ENCODE results near the gene NIN. TPM values are rescaled to one million over a fixed set of nuclear protein-coding genes. Genes with fewer than 3 reads are reported as not detected.

Gene NIN
- total RNA-seq, 1 donor: 40.2 TPM

DNA sequence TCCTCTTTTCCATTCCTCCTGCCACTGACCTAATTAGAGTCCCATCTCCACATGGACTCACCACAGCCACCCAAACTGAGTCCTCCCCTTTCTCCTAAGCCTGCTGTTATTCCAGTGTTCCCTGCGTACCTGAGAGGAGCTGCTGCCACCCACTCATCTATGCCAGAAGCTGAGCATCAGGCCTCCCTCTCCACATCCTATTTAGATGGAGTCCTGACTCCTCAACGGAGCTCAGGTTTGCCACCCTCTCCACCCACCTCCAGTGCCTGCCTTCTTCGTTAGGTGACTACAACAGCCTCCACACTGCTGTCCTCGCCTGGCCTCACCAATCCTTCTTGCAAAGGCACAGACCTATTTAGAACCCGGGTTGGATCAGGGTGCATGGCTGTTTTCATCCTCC, 25.7 kb upstream of the NIN start:
- no peak for DNase-seq (ENCODE audit: insufficient read length, low spot score, missing footprints)
- H3K9me3 ChIP-seq (ENCODE audit: low read depth, low read length): no peaks in the 10 kb centered on the region
- H3K79me2 ChIP-seq (ENCODE audit: insufficient read depth, low read length): no peaks in the 10 kb centered on the region
- no peaks in the 10 kb centered on the region for H3K27me3 ChIP-seq (ENCODE audit: insufficient read depth, low read length)
- no peaks in the 10 kb centered on the region for H3K36me3 ChIP-seq (ENCODE audit: insufficient read depth, low read length)
- TF ChIP-seq, protein P1, sequence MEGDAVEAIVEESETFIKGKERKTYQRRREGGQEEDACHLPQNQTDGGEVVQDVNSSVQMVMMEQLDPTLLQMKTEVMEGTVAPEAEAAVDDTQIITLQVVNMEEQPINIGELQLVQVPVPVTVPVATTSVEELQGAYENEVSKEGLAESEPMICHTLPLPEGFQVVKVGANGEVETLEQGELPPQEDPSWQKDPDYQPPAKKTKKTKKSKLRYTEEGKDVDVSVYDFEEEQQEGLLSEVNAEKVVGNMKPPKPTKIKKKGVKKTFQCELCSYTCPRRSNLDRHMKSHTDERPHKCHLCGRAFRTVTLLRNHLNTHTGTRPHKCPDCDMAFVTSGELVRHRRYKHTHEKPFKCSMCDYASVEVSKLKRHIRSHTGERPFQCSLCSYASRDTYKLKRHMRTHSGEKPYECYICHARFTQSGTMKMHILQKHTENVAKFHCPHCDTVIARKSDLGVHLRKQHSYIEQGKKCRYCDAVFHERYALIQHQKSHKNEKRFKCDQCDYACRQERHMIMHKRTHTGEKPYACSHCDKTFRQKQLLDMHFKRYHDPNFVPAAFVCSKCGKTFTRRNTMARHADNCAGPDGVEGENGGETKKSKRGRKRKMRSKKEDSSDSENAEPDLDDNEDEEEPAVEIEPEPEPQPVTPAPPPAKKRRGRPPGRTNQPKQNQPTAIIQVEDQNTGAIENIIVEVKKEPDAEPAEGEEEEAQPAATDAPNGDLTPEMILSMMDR (IDR thresholded peaks at IDR 0.05; ENCODE audit: extremely low read depth, low read depth, low read length): no peak
- H3K4me3 ChIP-seq (ENCODE audit: insufficient read depth, low read length): no peak overlapping the region
- no peak overlapping the region for H3K27ac ChIP-seq (ENCODE audit: low read depth, low read length)
- H2AFZ ChIP-seq (ENCODE audit: low read length): no peak overlapping the region
- no peaks in the 10 kb centered on the region for H4K20me1 ChIP-seq (ENCODE audit: insufficient read depth, low read length)
- peaks cover 7% of the 10 kb centered on the region for H3K4me1 ChIP-seq (ENCODE audit: insufficient read depth, low read length)
- no peak overlapping the region for H3K4me2 ChIP-seq (ENCODE audit: insufficient read depth, low read length)

DNA sequence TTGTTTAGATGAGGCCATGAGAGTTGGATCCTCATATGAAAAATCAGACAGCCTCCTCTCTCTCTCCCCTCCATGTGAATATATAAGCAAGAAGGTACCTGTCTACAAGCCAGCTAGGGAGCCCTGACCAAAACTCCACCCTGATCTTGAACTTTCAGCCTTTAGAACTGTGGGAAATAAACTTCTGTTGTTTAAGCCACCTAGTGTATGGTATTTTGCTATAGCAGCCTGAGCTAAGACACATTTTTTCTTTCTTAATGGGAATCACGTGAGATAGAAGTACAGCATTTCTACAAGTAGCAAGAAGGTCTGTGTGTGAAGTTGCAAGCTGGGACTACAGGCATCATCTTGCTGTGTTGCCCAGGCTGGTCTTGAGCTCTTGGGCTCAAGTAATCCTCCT, 24.6 kb upstream of the NIN start:
- no peak overlapping the region for H2AFZ ChIP-seq (ENCODE audit: low read length)

DNA sequence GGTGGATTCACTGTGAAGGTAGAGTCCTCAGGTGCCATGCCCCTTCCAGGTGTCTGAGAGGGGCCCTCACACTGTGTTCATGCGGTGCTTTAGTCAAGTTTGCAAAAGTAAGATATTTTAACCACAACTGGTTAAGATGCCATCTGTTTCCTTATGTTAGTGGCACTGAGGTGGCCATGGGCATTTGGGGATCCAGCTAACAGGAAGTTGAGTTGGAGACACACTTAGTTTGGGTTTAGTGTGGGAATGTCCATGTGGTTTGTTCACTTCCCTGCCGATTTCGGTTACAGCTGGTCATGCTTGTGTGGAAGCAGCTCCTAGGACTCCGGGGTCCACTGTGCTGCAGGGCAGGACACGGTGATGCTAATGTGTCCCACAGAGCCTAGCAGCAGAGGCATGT, 23.6 kb upstream of the NIN start:
- H3K4me3 ChIP-seq (ENCODE audit: insufficient read depth, low read length): no peak overlapping the region
- no peak overlapping the region for H2AFZ ChIP-seq (ENCODE audit: low read length)
- no peaks in the 10 kb centered on the region for H3K36me3 ChIP-seq (ENCODE audit: insufficient read depth, low read length)
- TF ChIP-seq, protein P1 (IDR thresholded peaks at IDR 0.05; ENCODE audit: extremely low read depth, low read depth, low read length): no peak
- H3K27ac ChIP-seq (ENCODE audit: low read depth, low read length): no peak overlapping the region
- peaks cover 5% of the 10 kb centered on the region for H3K4me1 ChIP-seq (ENCODE audit: insufficient read depth, low read length)
- no peak overlapping the region for H3K4me2 ChIP-seq (ENCODE audit: insufficient read depth, low read length)
- no peaks in the 10 kb centered on the region for H3K9me3 ChIP-seq (ENCODE audit: low read depth, low read length)
- DNase-seq (ENCODE audit: insufficient read length, low spot score, missing footprints): no peak
- H3K79me2 ChIP-seq (ENCODE audit: insufficient read depth, low read length): no peaks in the 10 kb centered on the region
- no peaks in the 10 kb centered on the region for H4K20me1 ChIP-seq (ENCODE audit: insufficient read depth, low read length)
- H3K27me3 ChIP-seq (ENCODE audit: insufficient read depth, low read length): no peaks in the 10 kb centered on the region

More for the DNA sequence above, 24.6 kb upstream of the NIN start:
- H3K4me3 ChIP-seq (ENCODE audit: insufficient read depth, low read length): no peak overlapping the region
- H3K27ac ChIP-seq (ENCODE audit: low read depth, low read length): no peak overlapping the region
- TF ChIP-seq, protein P1 (IDR thresholded peaks at IDR 0.05; ENCODE audit: extremely low read depth, low read depth, low read length): peak; percentile 24
- DNase-seq (ENCODE audit: insufficient read length, low spot score, missing footprints): no peak
- H4K20me1 ChIP-seq (ENCODE audit: insufficient read depth, low read length): no peaks in the 10 kb centered on the region
- no peaks in the 10 kb centered on the region for H3K36me3 ChIP-seq (ENCODE audit: insufficient read depth, low read length)
- H3K27me3 ChIP-seq (ENCODE audit: insufficient read depth, low read length): no peaks in the 10 kb centered on the region
- peaks cover 7% of the 10 kb centered on the region for H3K4me1 ChIP-seq (ENCODE audit: insufficient read depth, low read length)
- H3K4me2 ChIP-seq (ENCODE audit: insufficient read depth, low read length): no peak overlapping the region
- no peaks in the 10 kb centered on the region for H3K9me3 ChIP-seq (ENCODE audit: low read depth, low read length)
- no peaks in the 10 kb centered on the region for H3K79me2 ChIP-seq (ENCODE audit: insufficient read depth, low read length)

DNA sequence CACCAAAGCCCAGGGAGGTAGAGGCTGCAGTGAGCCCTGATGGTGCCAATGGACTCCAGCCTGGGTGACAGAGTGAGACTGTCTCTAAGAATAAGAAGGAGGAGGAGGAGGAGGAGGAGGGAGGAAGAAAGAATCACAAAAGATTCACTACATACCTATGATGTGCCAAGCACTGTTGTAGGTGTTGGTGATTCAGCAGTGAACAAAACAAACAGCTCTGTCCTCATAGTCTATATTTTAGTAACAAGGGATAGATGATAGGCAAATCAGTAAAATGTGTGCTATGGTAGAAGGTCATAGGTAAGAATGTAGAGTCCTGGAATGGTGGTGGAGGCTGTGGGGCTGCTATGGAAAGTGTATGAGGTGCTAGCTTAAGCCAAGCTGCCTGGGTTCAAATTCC, 22.9 kb upstream of the NIN start:
- Histone ChIP-seq H3K36me3 (ENCODE audit: insufficient read depth, low read length) (no peaks in the 10 kb centered on the region), H2AFZ (ENCODE audit: low read length) (no peak overlapping the region), H3K9me3 (ENCODE audit: low read depth, low read length) (no peaks in the 10 kb centered on the region), H4K20me1 (ENCODE audit: insufficient read depth, low read length) (no peaks in the 10 kb centered on the region), H3K4me3 (ENCODE audit: insufficient read depth, low read length) (no peak overlapping the region), H3K4me2 (ENCODE audit: insufficient read depth, low read length) (no peak overlapping the region), H3K4me1 (ENCODE audit: insufficient read depth, low read length) (no peaks in the 10 kb centered on the region), H3K79me2 (ENCODE audit: insufficient read depth, low read length) (no peaks in the 10 kb centered on the region), H3K27me3 (ENCODE audit: insufficient read depth, low read length) (no peaks in the 10 kb centered on the region), H3K27ac (ENCODE audit: low read depth, low read length) (no peak overlapping the region)
- TF ChIP-seq, protein P1 (IDR thresholded peaks at IDR 0.05; ENCODE audit: extremely low read depth, low read depth, low read length): no peak
- no peak for DNase-seq (ENCODE audit: insufficient read length, low spot score, missing footprints)
